Psoas muscle (tissue), 8 donors: ENCODE results near the gene BDH1. TPM values are rescaled to one million over a fixed set of nuclear protein-coding genes. Genes with fewer than 3 reads are reported as not detected.
"Not testable (repeated sequence)": the region's sequence is repeated elsewhere in the genome, so short reads cannot be mapped to it uniquely, and the experiment has no call there.

Experiments used
- ATAC-seq, 4 donors: fragments of 200-7000 bp; cut with Tn5 transposase; one replicate each; pipeline ENCODE4 v1.9.1; 2020; ENCODE audit warnings: moderate library complexity in 3 of 4, mild to moderate bottlenecking in 2 of 4
- DNase-seq, 2 donors: peaks; one replicate each; pipeline ENCODE4 v3.0.0-alpha.2; 2020
- H3K27ac ChIP-seq: fragments of 200-600 bp; one replicate; pipeline ENCODE4 v1.8.0; 2022
- H3K27me3 ChIP-seq, 3 donors: fragments of 200-600 bp in 1 of 3; one replicate each; pipeline versions ENCODE4 v1.6.1 to v1.8.0; 2013 to 2022; ENCODE audit warnings: low read length in 2 of 3, mild to moderate bottlenecking in 2 of 3, moderate library complexity in 1 of 3; ENCODE audit not compliant: insufficient read depth in 3 of 3
- H3K36me3 ChIP-seq, 2 donors: fragments of 200-600 bp in 1 of 2; one replicate each; pipeline versions ENCODE4 v1.6.1 to v1.8.0; 2013 to 2022; ENCODE audit warnings: low read depth in 1 of 2, mild to moderate bottlenecking in 1 of 2, moderate library complexity in 1 of 2; ENCODE audit not compliant: insufficient read depth in 1 of 2
- H3K4me1 ChIP-seq: fragments of 200-600 bp; one replicate; pipeline ENCODE4 v1.8.0; 2022
- H3K4me3 ChIP-seq: fragments of 200-600 bp; one replicate; pipeline ENCODE4 v1.8.0; 2022; ENCODE audit warnings: mild to moderate bottlenecking
- H3K9me3 ChIP-seq: fragments of 200-600 bp; one replicate; pipeline ENCODE4 v1.8.0; 2022
- WGBS, 3 donors: extraction: QIAGEN DNeasy Blood & Tissue Kit; methylation state at CpG; one replicate each; pipeline versions ENCODE4 v1.1.6 to v1.1.7; 2013; 5-methylcytosine and 5-hydroxymethylcytosine counted together
- intact Hi-C, 2 donors: fragments of 100-400 bp; cut with DNase I; formaldehyde crosslinking; loops; one replicate each; pipeline versions ENCODE4 v1.11.0 to v1.14.2; 2022
- polyA plus RNA-seq, 3 donors: library from polyadenylated mRNA; stranded (reverse); fragments of 200-250 nt; gene quantifications; one replicate each; pipeline ENCODE4 v1.2.3, GENCODE V29; 2013
- total RNA-seq, 4 donors: library from RNA; stranded (reverse); fragmentation: NEBNext Ultra II Directional in 2 of 4; extraction: Animal tissue kit (Norgen Biotek cat#: 25700) in 2 of 4; gene quantifications; one replicate each; pipeline versions ENCODE4 v1.2.1 to v1.2.4, GENCODE V29; 2021 to 2023
- TF ChIP-seq, protein P1 (sequence below): fragments of 200-600 bp; IDR thresholded peaks from one replicate; pipeline ENCODE4 v1.8.0; 2022; ENCODE audit warnings: antibody characterized with exemption
- donor health status: healthy with polysubstance abuse.
- donor health status: DM: no; HTN: no; CAD: no; lungs with moderate emphysema.
- donor health status: Bipolar disorder and iron deficiency.
- donor health status: healthy.
- donor health status: DM: yes; HTN: yes; CAD: no.
- donor health status: DM: no; HTN: no; CAD: no.
- donor health status: DM: no; HTN: no; CAD: no.
- donor health status: DM: yes; HTN: yes; CAD: no.

Gene BDH1
- total and polyA plus RNA-seq, 7 donors, result 5.4 to 47.6 (median 16.0) TPM

DNA sequence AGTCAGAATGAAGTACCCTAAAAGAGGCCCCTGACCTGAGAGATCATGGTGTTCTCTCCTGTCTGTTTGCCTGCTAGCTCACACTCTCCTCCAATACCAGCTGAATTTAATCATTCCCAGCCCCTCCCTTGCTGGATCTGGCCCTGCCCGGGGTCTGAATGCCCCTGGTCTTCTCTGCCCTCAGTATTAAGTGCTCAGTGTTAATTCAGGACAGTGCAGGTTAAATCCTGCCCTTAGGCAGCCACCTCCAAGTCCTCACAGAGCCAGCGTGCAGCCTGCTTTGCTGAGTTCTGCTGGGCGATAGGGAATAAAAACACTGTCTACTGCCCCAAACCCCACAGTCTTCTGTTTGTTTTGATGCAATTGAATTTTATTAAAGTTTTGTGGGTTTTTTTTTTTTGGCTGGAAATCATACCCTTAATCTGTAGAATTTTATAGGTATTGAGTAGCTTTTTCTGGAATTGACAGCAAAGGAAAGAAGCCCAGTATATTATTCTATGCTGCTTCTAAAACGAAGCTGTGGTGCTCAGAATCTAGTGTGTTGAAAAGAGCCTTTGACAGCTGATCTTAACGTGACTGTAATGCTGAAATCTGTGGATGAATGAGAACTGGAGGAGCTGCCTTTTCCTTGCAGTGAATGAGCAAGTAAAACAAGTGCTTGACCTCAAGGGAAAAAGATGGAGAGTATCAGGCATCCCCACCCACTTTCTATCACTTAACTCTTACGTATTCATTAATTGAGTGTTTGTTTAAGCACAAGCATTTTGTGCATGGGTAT, 12.3 kb upstream of the BDH1 start:
- no peak overlapping the region for H3K27ac ChIP-seq
- intact Hi-C loops, result no loop called here
- no peaks in the 10 kb centered on the region for H3K4me1 ChIP-seq
- H3K36me3 ChIP-seq, result no peaks in the 10 kb centered on the region
- 36 to 44% (median 42%) methylated on average over 6 of the region's 6 CpGs for WGBS, 3 donors
- DNase-seq, result no peak
- no peak for ATAC-seq
- peaks cover 0 to 26% (median 2%) of the 10 kb centered on the region in 3 donors for H3K27me3 ChIP-seq
- TF ChIP-seq, protein P1, sequence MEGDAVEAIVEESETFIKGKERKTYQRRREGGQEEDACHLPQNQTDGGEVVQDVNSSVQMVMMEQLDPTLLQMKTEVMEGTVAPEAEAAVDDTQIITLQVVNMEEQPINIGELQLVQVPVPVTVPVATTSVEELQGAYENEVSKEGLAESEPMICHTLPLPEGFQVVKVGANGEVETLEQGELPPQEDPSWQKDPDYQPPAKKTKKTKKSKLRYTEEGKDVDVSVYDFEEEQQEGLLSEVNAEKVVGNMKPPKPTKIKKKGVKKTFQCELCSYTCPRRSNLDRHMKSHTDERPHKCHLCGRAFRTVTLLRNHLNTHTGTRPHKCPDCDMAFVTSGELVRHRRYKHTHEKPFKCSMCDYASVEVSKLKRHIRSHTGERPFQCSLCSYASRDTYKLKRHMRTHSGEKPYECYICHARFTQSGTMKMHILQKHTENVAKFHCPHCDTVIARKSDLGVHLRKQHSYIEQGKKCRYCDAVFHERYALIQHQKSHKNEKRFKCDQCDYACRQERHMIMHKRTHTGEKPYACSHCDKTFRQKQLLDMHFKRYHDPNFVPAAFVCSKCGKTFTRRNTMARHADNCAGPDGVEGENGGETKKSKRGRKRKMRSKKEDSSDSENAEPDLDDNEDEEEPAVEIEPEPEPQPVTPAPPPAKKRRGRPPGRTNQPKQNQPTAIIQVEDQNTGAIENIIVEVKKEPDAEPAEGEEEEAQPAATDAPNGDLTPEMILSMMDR, result no peak
- no peaks in the 10 kb centered on the region for H3K9me3 ChIP-seq
- no peak overlapping the region for H3K4me3 ChIP-seq

DNA sequence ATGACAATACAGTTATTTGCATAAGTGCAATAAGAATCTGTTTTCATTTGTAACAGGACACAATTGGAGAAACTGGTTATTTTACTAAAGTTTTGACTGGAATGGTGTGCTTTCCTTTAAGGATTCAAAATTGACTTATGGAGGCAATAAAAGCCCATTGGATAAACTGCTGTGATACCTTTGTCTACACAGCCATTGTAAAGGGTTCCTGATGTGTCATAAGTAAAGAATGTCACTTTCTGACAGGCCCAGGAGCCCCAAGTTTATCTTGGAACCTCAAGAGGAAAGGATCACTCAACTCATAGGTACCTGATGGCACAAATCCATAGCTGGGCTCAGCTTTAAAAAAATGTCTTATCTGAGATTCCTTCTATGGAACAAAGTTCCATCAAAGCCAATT, 10.4 kb upstream of the BDH1 start:
- intact Hi-C loops, result not testable (repeated sequence)

GRCh38 chr3:197564097-197564843, 8.5 kb upstream of the BDH1 start:
- 73 to 79% (median 75%) methylated on average over 1 of the region's 1 CpG for WGBS, 3 donors
- ATAC-seq (no peak), DNase-seq (no peak)
- Histone ChIP-seq H3K4me1 (no peaks in the 10 kb centered on the region), H3K36me3 (no peaks in the 10 kb centered on the region), H3K4me3 (no peak overlapping the region), H3K9me3 (no peaks in the 10 kb centered on the region), H3K27me3 (peaks cover 0 to 22% (median 2%) of the 10 kb centered on the region in 3 donors), H3K27ac (no peak overlapping the region)
- TF ChIP-seq, protein P1, result no peak
- intact Hi-C loops, result no loop called here

More for the DNA sequence above, 10.4 kb upstream of the BDH1 start:
- H3K36me3 ChIP-seq, H3K4me1 ChIP-seq, DNase-seq, ATAC-seq, H3K9me3 ChIP-seq, H3K27ac ChIP-seq, H3K4me3 ChIP-seq: not testable (repeated sequence)
- peaks cover 0 to 26% (median 2%) of the 10 kb centered on the region in 3 donors for H3K27me3 ChIP-seq

DNA sequence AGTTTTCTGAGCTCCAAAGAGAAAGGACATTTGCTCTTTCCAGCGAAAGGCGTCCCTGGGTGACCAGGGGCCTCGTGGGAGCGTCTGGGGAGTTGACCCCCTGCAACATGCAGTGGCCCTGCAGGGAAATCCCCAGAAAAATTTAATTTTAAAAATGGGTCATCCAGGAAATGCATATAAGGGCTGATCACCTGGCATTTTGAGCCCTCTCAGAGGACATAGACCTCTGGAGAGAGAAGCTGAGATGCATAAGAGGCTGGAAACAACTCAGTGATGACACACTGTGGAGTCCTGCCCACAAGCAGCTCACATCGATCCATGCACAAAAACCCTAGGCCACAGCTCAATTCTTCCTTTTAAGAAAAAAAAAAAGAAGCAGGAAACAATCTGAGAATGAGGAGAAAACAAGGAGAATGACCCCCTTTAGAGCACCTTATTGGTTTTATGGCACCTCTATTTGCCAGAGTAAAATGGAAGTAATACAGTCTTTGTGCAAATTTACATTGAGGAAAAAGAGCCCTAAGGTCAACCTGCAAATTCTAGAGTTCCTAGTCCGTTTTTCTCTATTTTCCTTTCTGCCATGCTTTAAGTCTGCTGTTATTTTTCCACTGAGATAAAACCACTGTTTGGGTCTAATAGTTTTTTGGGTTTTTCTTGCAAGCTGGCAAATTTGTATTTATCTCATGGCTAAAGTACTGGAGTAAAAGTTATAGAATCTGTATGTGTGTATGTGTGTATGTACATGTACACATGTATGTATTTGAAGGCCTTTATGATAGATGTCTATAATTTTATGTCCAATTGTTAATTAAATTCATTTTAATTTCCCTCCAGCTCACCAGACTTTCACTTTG, 6.9 kb upstream of the BDH1 start:
- WGBS, 3 donors, result 73 to 88% (median 78%) methylated on average over 6 of the region's 6 CpGs
- no peak overlapping the region for H3K4me3 ChIP-seq
- DNase-seq (no peak), ATAC-seq (no peak)
- peaks cover 0 to 9% (median 2%) of the 10 kb centered on the region in 3 donors for H3K27me3 ChIP-seq
- TF ChIP-seq, protein P1, result no peak
- no peak overlapping the region for H3K27ac ChIP-seq
- H3K36me3 ChIP-seq, result no peaks in the 10 kb centered on the region
- intact Hi-C loops, result no loop called here
- no peaks in the 10 kb centered on the region for H3K9me3 ChIP-seq
- H3K4me1 ChIP-seq, result no peaks in the 10 kb centered on the region

DNA sequence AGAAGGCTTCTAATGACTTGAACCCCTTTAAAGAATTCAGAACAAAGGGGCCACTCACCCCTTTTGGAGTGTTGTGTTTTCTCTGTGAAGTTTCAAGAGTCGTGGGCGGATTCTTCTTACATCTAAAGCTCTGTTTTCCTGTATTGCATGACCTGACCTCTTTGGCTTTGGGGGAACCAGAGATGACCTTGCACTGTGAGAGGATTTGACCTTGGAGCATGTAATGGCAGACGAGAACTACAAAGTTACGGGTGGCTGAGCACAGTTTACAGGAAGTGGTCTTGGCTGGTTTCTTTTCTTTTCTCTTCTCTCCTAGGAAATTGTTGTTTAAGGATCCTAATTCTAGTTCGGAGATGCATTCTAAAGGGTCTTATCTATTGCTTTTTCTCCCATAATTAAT, 6.2 kb upstream of the BDH1 start:
- 50 to 67% (median 63%) methylated on average over 5 of the region's 5 CpGs for WGBS, 3 donors
- H3K4me3 ChIP-seq, result no peak overlapping the region
- H3K9me3 ChIP-seq, result no peaks in the 10 kb centered on the region
- TF ChIP-seq, protein P1, result no peak
- intact Hi-C loops, result no loop called here
- no peaks in the 10 kb centered on the region for H3K36me3 ChIP-seq
- H3K4me1 ChIP-seq, result no peaks in the 10 kb centered on the region
- no peak for DNase-seq
- H3K27me3 ChIP-seq, result peaks cover 0 to 14% (median 2%) of the 10 kb centered on the region in 3 donors
- no peak for ATAC-seq
- H3K27ac ChIP-seq, result no peak overlapping the region
